GM12872 (cell line): Measurements from ENCODE around the gene MAN2A1.

Experiments used
- TF ChIP-seq, protein P1 (sequence below): IDR thresholded peaks from 3 replicates; pipeline ENCODE4 v1.5.1; 2011; ENCODE audit warnings: low read depth, mild to moderate bottlenecking, low read length, moderate library complexity; ENCODE audit not compliant: insufficient read depth

Gene MAN2A1

DNA sequence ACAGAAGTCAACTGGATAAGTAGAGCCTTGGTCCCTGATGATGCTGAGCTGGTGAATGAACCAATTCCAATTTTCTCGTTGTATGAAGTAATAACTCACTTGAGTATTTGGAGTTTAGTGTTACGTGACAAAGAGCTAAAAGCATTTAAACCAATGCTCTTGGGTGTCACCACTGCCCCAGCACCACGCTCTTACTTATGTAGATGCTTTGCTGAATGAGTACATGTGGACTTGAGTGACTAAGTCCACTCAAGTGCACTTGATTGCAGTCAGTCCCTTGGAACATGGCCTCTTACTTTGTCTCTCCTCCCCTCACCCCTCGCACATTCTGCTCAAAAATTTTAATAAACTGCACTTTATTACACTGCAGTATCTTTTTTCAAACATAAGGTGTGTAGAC lies 184.0 kb downstream of the MAN2A1 start:
- TF ChIP-seq, protein P1, sequence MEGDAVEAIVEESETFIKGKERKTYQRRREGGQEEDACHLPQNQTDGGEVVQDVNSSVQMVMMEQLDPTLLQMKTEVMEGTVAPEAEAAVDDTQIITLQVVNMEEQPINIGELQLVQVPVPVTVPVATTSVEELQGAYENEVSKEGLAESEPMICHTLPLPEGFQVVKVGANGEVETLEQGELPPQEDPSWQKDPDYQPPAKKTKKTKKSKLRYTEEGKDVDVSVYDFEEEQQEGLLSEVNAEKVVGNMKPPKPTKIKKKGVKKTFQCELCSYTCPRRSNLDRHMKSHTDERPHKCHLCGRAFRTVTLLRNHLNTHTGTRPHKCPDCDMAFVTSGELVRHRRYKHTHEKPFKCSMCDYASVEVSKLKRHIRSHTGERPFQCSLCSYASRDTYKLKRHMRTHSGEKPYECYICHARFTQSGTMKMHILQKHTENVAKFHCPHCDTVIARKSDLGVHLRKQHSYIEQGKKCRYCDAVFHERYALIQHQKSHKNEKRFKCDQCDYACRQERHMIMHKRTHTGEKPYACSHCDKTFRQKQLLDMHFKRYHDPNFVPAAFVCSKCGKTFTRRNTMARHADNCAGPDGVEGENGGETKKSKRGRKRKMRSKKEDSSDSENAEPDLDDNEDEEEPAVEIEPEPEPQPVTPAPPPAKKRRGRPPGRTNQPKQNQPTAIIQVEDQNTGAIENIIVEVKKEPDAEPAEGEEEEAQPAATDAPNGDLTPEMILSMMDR = no peak

DNA sequence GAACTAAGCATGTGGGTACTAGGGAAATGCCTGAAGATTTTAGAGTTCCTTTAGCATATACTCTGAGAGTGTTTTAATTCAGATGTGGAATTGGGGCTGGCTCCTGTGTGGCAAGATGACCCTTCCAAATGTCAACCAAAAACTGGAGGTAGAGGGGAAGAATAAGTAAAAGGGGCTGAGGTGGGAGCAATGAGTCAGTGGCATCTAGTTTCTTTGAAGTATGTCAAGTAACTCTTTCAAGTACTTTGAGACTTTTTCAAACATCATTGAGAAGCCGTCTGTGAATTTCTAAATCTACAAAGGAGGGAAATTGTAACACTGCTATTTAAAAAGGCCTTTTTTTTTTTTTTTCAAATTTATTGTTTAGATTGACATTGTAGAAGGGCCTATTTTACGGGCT lies 184.4 kb downstream of the MAN2A1 start:
- TF ChIP-seq, protein P1 = no peak

DNA sequence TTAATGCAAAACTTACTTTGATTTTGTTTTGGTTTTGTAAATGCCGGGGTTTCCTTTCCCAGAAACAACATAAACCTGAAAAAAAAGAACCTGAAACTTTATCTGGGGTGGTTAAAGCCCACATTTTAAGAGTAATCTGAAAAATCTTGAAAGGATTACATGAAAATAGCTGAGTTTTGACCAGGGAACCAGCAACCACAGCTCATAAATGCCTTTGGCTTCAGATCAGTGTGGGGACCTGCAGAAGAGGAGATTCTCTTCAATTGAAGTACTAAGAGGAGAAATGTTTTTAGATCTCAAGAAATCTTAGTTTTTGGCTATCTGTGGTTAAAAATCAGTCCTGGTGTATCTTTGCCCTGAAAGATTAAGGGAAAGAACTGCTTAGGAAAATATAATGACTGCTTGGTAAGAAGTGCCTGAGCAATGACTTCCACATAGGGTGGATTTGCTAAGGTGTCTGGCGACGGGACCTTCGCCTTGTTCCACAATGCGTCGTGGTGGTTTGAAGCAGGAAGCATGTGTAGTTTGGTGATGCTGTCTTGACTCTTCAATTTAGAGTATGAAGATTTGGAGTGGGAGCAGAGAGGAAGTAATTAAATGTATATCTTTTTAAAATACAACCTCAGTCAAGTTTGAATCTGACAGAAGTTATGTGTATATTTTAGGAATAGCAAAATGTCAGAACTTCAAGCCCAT lies 186.5 kb downstream of the MAN2A1 start:
- TF ChIP-seq, protein P1 = no peak

DNA sequence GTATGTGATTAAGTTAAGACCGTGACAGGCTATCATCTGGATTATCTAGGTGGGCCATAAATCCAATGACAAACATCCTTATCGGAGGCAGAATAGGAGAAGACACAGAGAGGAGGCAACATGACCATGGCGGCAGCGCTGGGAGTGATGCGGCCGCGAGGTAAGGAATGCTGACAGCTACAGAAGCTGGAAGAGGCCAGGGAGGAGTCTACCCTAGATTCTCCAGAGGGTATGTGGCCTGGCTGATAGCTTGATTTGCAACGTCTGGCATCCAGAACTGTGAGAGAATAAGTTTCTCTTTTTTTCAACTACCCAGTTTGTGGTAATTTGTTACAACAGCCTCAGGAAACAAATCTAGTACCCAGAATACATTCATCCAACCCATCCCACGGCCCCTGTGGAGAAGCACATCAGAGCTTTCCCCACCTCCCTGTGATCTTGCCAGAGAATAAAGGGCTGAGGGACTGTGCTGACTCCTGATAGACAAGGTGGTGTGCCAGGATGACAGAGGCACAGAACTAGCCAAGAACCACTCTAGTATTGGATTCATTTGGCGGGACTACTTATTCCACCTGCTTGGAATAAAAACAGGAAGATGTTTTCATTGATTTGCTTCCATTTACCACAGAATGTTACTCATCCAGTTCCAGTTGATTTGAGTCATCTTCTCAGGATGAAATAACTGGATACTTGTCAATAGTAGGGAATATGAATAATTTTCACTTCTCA lies 187.4 kb downstream of the MAN2A1 start:
- TF ChIP-seq, protein P1 = no peak

DNA sequence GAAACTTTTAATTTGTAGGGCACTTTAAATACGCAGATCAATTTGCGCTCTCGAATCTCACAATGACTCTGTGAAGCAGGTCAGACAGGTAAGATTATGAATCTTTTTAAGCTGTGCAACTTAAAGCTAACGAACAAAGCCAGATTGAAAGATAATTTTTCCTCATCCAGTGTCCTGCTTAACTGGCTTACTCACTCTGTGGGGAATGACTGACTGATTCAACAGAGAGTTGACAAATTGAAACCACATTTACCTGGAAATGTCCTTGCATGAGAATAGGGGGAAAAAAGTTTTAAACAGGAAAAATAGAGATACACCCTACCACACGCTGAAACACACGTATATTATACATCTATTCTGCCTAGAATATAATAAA lies 187.9 kb downstream of the MAN2A1 start:
- TF ChIP-seq, protein P1 = no peak

DNA sequence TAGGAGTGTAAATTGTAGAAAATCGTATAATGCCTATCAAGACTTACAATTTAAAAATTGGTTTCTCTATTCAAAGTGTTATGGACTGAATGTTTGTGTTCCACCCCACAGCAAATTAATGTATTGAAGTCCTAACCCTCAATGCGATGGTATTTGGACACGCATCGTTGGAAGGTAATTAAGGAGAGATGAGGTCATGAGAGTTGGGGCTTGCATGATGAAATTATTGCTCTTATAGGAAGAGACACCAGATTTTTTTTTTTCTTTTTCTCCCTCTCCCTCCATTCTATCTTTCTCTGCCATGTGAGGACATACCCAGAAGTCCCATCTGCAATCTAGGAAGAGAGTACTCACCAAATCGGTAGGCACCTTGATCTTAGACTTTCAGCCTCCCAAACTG lies 189.2 kb downstream of the MAN2A1 start:
- TF ChIP-seq, protein P1 = no peak

DNA sequence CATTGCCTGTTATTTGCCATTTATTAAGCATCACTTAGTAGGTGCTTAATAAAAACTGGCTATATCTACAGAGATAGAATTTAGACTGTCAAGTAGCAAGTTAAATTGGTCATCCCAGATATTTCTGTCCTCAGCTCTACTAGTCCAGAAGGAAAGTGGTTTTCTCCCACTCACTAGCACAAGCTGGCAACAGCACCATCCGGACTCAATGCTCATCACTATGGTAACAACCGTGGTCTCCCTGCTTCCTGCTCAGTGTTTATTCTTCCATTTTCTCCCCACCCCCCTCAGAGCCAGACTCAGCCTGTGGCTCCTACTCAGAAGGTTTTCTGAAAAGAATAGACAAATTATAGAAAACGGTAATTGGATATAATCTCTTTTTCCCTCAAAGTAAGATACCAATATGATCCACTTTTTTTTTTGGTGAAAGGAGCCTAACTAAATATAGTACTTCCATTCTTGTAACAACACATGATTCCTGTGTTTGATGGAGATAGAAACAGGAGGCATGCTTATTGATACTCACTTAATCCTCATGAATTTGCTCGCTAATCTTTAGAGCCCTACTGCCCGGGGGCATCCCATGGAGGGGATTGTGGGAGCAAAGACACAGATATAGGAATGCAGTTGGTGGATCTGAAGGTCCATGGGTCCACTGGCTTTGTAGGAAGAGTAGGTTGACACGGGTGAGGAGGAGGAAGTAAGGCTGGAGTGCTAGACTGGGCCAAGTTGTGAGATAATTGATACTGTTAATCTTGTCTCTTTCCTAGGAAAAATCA lies 191.4 kb downstream of the MAN2A1 start:
- TF ChIP-seq, protein P1 = no peak
